ENCODE results near the gene MAP3K2. TPM values are rescaled to one million over a fixed set of nuclear protein-coding genes. Genes with fewer than 3 reads are reported as not detected.

The MAP3K2 gene
- total RNA-seq, 1 experiment from 2014 or later = 54.6 TPM

DNA sequence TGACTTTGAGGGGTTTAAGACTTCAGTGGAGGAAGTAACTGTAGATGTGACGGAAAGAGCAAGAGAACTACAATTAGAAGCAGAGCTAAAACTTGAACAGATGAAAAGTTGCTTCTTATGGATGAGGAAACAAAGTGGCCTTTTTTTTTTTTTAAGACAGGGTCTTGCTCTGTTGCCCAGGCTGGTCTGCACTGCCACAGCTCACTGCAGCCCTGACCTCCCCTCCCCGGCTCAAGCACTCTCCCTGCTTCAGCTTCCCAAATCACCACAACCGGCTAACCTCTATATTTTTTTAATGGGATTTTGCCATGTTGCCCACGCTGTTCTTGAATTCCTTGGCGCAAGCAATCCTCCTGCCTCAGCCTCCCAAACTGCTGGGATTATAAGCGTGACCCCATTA, 3.2 kb downstream of the MAP3K2 start:
- H2AFZ ChIP-seq (ENCODE audit: low read length) = no peak overlapping the region
- ATAC-seq = no peak
- H3F3A ChIP-seq (ENCODE audit: low read length, unreplicated experiment) = no peaks in the 10 kb centered on the region
- DNase-seq = no peak
- H3K9ac ChIP-seq (ENCODE audit: low read length) = no peak overlapping the region
- peaks cover 75% of the 10 kb centered on the region for H3K79me2 ChIP-seq (ENCODE audit: low read length)
- TF ChIP-seq EZH2 (IDR thresholded peaks at IDR 0.05; ENCODE audit: low read length, unreplicated experiment) (no peak), EZH2phosphoT487 (IDR thresholded peaks at IDR 0.05; ENCODE audit: borderline replicate concordance, low read length) (no peak)
- TF ChIP-seq, protein P1, sequence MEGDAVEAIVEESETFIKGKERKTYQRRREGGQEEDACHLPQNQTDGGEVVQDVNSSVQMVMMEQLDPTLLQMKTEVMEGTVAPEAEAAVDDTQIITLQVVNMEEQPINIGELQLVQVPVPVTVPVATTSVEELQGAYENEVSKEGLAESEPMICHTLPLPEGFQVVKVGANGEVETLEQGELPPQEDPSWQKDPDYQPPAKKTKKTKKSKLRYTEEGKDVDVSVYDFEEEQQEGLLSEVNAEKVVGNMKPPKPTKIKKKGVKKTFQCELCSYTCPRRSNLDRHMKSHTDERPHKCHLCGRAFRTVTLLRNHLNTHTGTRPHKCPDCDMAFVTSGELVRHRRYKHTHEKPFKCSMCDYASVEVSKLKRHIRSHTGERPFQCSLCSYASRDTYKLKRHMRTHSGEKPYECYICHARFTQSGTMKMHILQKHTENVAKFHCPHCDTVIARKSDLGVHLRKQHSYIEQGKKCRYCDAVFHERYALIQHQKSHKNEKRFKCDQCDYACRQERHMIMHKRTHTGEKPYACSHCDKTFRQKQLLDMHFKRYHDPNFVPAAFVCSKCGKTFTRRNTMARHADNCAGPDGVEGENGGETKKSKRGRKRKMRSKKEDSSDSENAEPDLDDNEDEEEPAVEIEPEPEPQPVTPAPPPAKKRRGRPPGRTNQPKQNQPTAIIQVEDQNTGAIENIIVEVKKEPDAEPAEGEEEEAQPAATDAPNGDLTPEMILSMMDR (conservative IDR thresholded peaks at IDR 0.05; ENCODE audit: low read depth, low read length) = no peak
- H3K9me3 ChIP-seq (ENCODE audit: low read length) = no peaks in the 10 kb centered on the region
- H3K36me3 ChIP-seq (ENCODE audit: low read depth, low read length) = no peaks in the 10 kb centered on the region
- BruUV-seq (replicated peaks) = no TSS peak
- H3K9me2 ChIP-seq (replicated peaks; ENCODE audit: low read length) = no peaks in the 10 kb centered on the region
- peaks cover 43% of the 10 kb centered on the region for H4K20me1 ChIP-seq (ENCODE audit: low read length)
- H3K4me1 ChIP-seq (ENCODE audit: insufficient read depth, low read length) = peaks cover 39% of the 10 kb centered on the region
- CTCF ChIA-PET = no interaction called here
- POLR2A ChIA-PET (ENCODE audit: unreplicated experiment) = no interaction called here
- peak overlapping the region; percentile 95; the same call in 1 of the 2 replicates for H3K4me2 ChIP-seq (ENCODE audit: low read length)
- H3K4me3 ChIP-seq (ENCODE audit: low read length) = no peak overlapping the region
- H3K27me3 ChIP-seq (ENCODE audit: low read length) = no peaks in the 10 kb centered on the region
- no peak overlapping the region for H3K27ac ChIP-seq (ENCODE audit: low read length)
- intact Hi-C loops (cut with micrococcal nuclease) = loop anchor here (5.0 to 10.0 kb wide), 2 partner anchors 57 to 160 kb away; partner anchors contain the start of gene CYP27C1

DNA sequence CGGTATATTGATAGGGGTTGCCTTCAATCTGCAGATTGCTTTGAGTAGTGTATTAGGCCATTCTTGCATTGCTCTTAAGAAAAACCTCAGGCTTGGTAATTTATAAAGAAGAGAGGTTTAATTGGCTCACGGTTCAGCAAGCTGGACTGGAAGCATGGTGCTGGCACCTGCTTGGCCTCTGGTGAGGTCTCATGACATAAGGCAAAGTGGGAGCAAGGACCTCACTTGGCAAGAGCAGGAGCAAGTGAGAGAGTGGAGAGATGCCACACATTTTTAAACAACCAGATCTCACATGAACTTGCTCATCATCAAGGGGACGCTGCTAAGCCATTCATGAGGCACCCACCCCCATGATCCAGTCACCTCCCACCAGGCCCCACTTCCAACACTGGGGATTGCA, 4.9 kb downstream of the MAP3K2 start:
- H3K27me3 ChIP-seq (ENCODE audit: low read length) = no peaks in the 10 kb centered on the region
- TF ChIP-seq EZH2phosphoT487 (IDR thresholded peaks at IDR 0.05; ENCODE audit: borderline replicate concordance, low read length) (no peak), EZH2 (IDR thresholded peaks at IDR 0.05; ENCODE audit: low read length, unreplicated experiment) (no peak)
- TF ChIP-seq, protein P1 (conservative IDR thresholded peaks at IDR 0.05; ENCODE audit: low read depth, low read length) = no peak
- H4K20me1 ChIP-seq (ENCODE audit: low read length) = peaks cover 45% of the 10 kb centered on the region
- BruUV-seq (replicated peaks) = no TSS peak
- CTCF ChIA-PET = no interaction called here
- no peak overlapping the region for H3K4me3 ChIP-seq (ENCODE audit: low read length)
- ATAC-seq (no peak), DNase-seq (no peak)
- peaks cover 29% of the 10 kb centered on the region for H3K4me1 ChIP-seq (ENCODE audit: insufficient read depth, low read length)
- H3K36me3 ChIP-seq (ENCODE audit: low read depth, low read length) = no peaks in the 10 kb centered on the region
- no peak overlapping the region for H3K9ac ChIP-seq (ENCODE audit: low read length)
- intact Hi-C loops (cut with micrococcal nuclease) = loop anchor here (5.0 to 10.0 kb wide), 2 partner anchors 56 to 158 kb away; partner anchors contain the start of gene CYP27C1
- H3K79me2 ChIP-seq (ENCODE audit: low read length) = peaks cover 91% of the 10 kb centered on the region
- H2AFZ ChIP-seq (ENCODE audit: low read length) = no peak overlapping the region
- POLR2A ChIA-PET (ENCODE audit: unreplicated experiment) = no interaction called here
- H3K9me2 ChIP-seq (replicated peaks; ENCODE audit: low read length) = no peaks in the 10 kb centered on the region
- no peaks in the 10 kb centered on the region for H3K9me3 ChIP-seq (ENCODE audit: low read length)
- no peak overlapping the region for H3K27ac ChIP-seq (ENCODE audit: low read length)
- H3K4me2 ChIP-seq (ENCODE audit: low read length) = no peak overlapping the region
- no peaks in the 10 kb centered on the region for H3F3A ChIP-seq (ENCODE audit: low read length, unreplicated experiment)

DNA sequence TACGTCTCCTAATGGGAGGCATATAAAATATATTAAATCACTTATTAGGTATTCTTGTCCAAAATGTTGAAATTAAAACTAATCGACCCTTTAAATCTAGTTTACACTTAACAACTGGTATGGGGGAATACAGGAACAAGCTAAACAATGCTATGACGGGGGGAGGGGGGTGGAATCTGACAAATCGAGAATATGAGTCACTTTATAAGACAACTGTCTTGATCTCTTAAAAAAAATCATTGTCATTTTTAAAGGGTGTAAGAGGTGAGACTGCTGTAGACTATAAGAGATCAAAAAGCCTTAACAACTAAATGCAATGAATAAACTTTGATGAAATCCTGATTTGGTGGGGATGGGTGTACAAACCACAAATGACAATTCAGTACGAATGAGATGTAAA, 6.0 kb downstream of the MAP3K2 start:
- no peaks in the 10 kb centered on the region for H3K9me3 ChIP-seq (ENCODE audit: low read length)
- no peak overlapping the region for H3K9ac ChIP-seq (ENCODE audit: low read length)
- H3K4me2 ChIP-seq (ENCODE audit: low read length) = peak overlapping the region; percentile 17; the same call in 1 of the 2 replicates
- CTCF ChIA-PET = no interaction called here
- no peak overlapping the region for H3K4me3 ChIP-seq (ENCODE audit: low read length)
- H3F3A ChIP-seq (ENCODE audit: low read length, unreplicated experiment) = no peaks in the 10 kb centered on the region
- no TSS peak for BruUV-seq (replicated peaks)
- intact Hi-C loops (cut with micrococcal nuclease) = loop anchor here (5.0 to 10.0 kb wide), 2 partner anchors 54 to 157 kb away; partner anchors contain the start of gene CYP27C1
- no peaks in the 10 kb centered on the region for H3K9me2 ChIP-seq (replicated peaks; ENCODE audit: low read length)
- DNase-seq (no peak), ATAC-seq (peak; percentile 30; the same call in 1 of the 2 replicates)
- POLR2A ChIA-PET (ENCODE audit: unreplicated experiment) = interaction anchor here (0.6 kb wide), 1 partner anchor 17 kb away, joined by 3 read pairs; no protein-coding TSS in a partner anchor
- no peak overlapping the region for H2AFZ ChIP-seq (ENCODE audit: low read length)
- H3K4me1 ChIP-seq (ENCODE audit: insufficient read depth, low read length) = peaks cover 29% of the 10 kb centered on the region
- no peaks in the 10 kb centered on the region for H3K36me3 ChIP-seq (ENCODE audit: low read depth, low read length)
- H3K27ac ChIP-seq (ENCODE audit: low read length) = no peak overlapping the region
- peaks cover 97% of the 10 kb centered on the region for H3K79me2 ChIP-seq (ENCODE audit: low read length)
- TF ChIP-seq, protein P1 (conservative IDR thresholded peaks at IDR 0.05; ENCODE audit: low read depth, low read length) = no peak
- TF ChIP-seq EZH2 (IDR thresholded peaks at IDR 0.05; ENCODE audit: low read length, unreplicated experiment) = no peak
- TF ChIP-seq EZH2phosphoT487 (IDR thresholded peaks at IDR 0.05; ENCODE audit: borderline replicate concordance, low read length) = no peak
- H4K20me1 ChIP-seq (ENCODE audit: low read length) = peaks cover 50% of the 10 kb centered on the region
- H3K27me3 ChIP-seq (ENCODE audit: low read length) = no peaks in the 10 kb centered on the region

Measured in PC-3 (cell line).